Ishikawa (cell line): ENCODE measurements around the gene TMEM26.

ENCODE experiments used
- CEBPB ChIP-seq: IDR thresholded peaks from 2 replicates; pipeline ENCODE4 v1.6.1; 2012
- CREB1 ChIP-seq: IDR thresholded peaks from 2 replicates; pipeline ENCODE4 v1.6.1; 2012; ENCODE audit warnings: low read depth
- EGR1 ChIP-seq: IDR thresholded peaks from 2 replicates; pipeline ENCODE4 v1.6.1; 2012
- EP300 ChIP-seq: IDR thresholded peaks from 2 replicates; pipeline ENCODE4 v1.6.1; 2012; ENCODE audit warnings: borderline replicate concordance
- FOXM1 ChIP-seq: IDR thresholded peaks from 2 replicates; pipeline ENCODE4 v1.6.1; 2012; ENCODE audit warnings: low read depth, borderline replicate concordance
- MAX ChIP-seq: IDR thresholded peaks from 2 replicates; pipeline ENCODE4 v1.6.1; 2012
- NFIC ChIP-seq: IDR thresholded peaks from 2 replicates; pipeline ENCODE4 v1.6.1; 2012
- RAD21 ChIP-seq: IDR thresholded peaks from 2 replicates; pipeline ENCODE4 v1.6.1; 2012; ENCODE audit warnings: low read depth
- REST ChIP-seq: IDR thresholded peaks from 2 replicates; pipeline ENCODE4 v1.6.1; 2012; ENCODE audit warnings: low read depth, mild to moderate bottlenecking
- TAF1 ChIP-seq: IDR thresholded peaks from 2 replicates; pipeline ENCODE4 v1.6.1; 2012; ENCODE audit warnings: low read depth, mild to moderate bottlenecking
- TCF12 ChIP-seq: IDR thresholded peaks from 2 replicates; pipeline ENCODE4 v1.6.1; 2012; ENCODE audit warnings: low read depth
- TEAD4 ChIP-seq: IDR thresholded peaks from 2 replicates; pipeline ENCODE4 v1.6.1; 2012
- USF1 ChIP-seq: IDR thresholded peaks from 2 replicates; pipeline ENCODE4 v1.6.1; 2012
- YY1 ChIP-seq: IDR thresholded peaks from 2 replicates; pipeline ENCODE4 v1.6.1; 2012; ENCODE audit warnings: low read depth
- ZBTB7A ChIP-seq: IDR thresholded peaks from 2 replicates; pipeline ENCODE4 v1.6.1; 2012; ENCODE audit warnings: low read depth

Gene TMEM26

GRCh38 chr10:61378865-61379264, 74.3 kb downstream of the TMEM26 start:
- TF ChIP-seq FOXM1 (no peak), USF1 (no peak), MAX (no peak), TCF12 (no peak), RAD21 (no peak), CREB1 (no peak), EP300 (no peak), TEAD4 (no peak), CEBPB (no peak), NFIC (no peak), REST (no peak), YY1 (no peak), EGR1 (no peak), ZBTB7A (no peak), TAF1 (no peak)

GRCh38 chr10:61376908-61377368, 76.2 kb downstream of the TMEM26 start:
- TF ChIP-seq CREB1 (no peak), ZBTB7A (no peak), TEAD4 (no peak), NFIC (no peak), TCF12 (no peak), FOXM1 (no peak), CEBPB (no peak), REST (no peak), MAX (no peak), TAF1 (no peak), RAD21 (no peak), EGR1 (no peak), EP300 (no peak), USF1 (no peak), YY1 (no peak)

GRCh38 chr10:61376377-61376776, 76.8 kb downstream of the TMEM26 start:
- TF ChIP-seq RAD21 (no peak), CEBPB (peak; percentile 37; the same call in 1 of the 2 replicates)

- no peak for TF ChIP-seq CEBPB
- TF ChIP-seq ZBTB7A: no peak
- no peak for TF ChIP-seq TEAD4
- TF ChIP-seq EGR1: no peak
- no peak for TF ChIP-seq USF1
- no peak for TF ChIP-seq EP300
- TF ChIP-seq FOXM1: no peak
- no peak for TF ChIP-seq TAF1
- TF ChIP-seq CREB1: no peak
- no peak for TF ChIP-seq MAX
- TF ChIP-seq RAD21: no peak
- no peak for TF ChIP-seq TCF12
- TF ChIP-seq REST: no peak
- no peak for TF ChIP-seq NFIC
- TF ChIP-seq YY1: no peak
These were observed 86.8 kb downstream of the TMEM26 start for GRCh38 chr10:61366365-61366764.
